K562 (cell line): ENCODE results near the gene KLRF2.

Experiments used
- ARID1B ChIP-seq: fragments of 450-650 bp; IDR thresholded peaks from 2 replicates; pipeline ENCODE4 v1.6.1; 2016; ENCODE audit warnings: antibody characterized with exemption, mild to moderate bottlenecking, inconsistent platforms
- BRCA1 ChIP-seq, 2 experiments: fragments of 450-650 bp in 1 of 2; sonication (generic) in 1 of 2; formaldehyde crosslinking in 1 of 2; IDR thresholded peaks; 2 replicates each; pipeline versions ENCODE4 v1.5.0 to v1.6.1; 2017 to 2020; ENCODE audit warnings: mild to moderate bottlenecking in 1 of 2, missing genetic modification reagents in 1 of 2
- MAFK ChIP-seq: IDR thresholded peaks from 2 replicates; pipeline ENCODE4 v1.6.1; 2011; ENCODE audit warnings: low read length, improper control_type of control experiment
- TF ChIP-seq, protein P1 (sequence below): sonication (generic); formaldehyde crosslinking; IDR thresholded peaks from 2 replicates; pipeline ENCODE4 v1.8.0; 2023; ENCODE audit warnings: mild to moderate bottlenecking, missing genetic modification reagents
- TF ChIP-seq, protein P2 (sequence below): fragments of 250-450 bp; sonication (Bioruptor Pico); IDR thresholded peaks from 2 replicates; pipeline ENCODE4 v1.5.1; 2021; ENCODE audit warnings: mild to moderate bottlenecking

DNA sequence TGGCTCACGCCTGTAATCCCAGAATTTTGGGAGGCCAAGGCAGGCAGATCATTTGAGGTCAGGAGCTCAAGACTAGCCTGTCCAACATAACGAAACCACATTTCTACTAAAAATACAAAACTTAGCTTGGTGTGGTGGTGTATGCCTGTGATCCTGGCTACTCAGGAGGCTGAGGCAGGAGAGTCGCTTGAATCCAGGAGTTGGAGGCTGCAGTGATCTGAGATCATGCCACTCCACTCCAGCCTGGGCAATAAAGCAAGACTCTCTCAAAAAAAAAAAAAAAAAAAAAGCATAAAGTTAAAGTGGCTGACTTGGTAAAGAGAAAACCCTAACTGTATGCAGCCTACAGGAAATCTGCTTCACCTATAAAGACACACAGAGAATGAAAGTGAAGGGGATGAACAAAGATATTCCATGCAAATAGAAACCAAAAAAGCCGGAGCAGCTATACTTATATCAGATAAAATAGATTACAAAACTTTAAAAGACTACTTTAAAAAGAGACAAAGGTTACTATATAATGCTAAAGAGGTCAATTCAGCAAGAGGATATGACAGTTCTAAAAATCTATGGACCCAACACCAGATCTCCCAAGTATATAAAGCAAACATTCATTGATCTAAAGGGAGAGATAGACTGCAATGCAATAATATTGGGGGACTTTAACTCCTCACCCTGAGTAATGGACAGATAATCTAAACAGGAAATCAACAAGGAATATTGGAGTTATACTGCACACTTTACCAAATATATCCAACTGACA lies 16.2 kb upstream of the KLRF2 start:
- TF ChIP-seq, protein P1, sequence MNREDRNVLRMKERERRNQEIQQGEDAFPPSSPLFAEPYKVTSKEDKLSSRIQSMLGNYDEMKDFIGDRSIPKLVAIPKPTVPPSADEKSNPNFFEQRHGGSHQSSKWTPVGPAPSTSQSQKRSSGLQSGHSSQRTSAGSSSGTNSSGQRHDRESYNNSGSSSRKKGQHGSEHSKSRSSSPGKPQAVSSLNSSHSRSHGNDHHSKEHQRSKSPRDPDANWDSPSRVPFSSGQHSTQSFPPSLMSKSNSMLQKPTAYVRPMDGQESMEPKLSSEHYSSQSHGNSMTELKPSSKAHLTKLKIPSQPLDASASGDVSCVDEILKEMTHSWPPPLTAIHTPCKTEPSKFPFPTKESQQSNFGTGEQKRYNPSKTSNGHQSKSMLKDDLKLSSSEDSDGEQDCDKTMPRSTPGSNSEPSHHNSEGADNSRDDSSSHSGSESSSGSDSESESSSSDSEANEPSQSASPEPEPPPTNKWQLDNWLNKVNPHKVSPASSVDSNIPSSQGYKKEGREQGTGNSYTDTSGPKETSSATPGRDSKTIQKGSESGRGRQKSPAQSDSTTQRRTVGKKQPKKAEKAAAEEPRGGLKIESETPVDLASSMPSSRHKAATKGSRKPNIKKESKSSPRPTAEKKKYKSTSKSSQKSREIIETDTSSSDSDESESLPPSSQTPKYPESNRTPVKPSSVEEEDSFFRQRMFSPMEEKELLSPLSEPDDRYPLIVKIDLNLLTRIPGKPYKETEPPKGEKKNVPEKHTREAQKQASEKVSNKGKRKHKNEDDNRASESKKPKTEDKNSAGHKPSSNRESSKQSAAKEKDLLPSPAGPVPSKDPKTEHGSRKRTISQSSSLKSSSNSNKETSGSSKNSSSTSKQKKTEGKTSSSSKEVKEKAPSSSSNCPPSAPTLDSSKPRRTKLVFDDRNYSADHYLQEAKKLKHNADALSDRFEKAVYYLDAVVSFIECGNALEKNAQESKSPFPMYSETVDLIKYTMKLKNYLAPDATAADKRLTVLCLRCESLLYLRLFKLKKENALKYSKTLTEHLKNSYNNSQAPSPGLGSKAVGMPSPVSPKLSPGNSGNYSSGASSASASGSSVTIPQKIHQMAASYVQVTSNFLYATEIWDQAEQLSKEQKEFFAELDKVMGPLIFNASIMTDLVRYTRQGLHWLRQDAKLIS (CRISPR knock-in tag), result no peak
- TF ChIP-seq MAFK (no peak), ARID1B (no peak), BRCA1 (IDR thresholded peaks at IDR 0.05) (no peak), BRCA1 (CRISPR knock-in tag; IDR thresholded peaks at IDR 0.05) (no peak)
- TF ChIP-seq, protein P2, sequence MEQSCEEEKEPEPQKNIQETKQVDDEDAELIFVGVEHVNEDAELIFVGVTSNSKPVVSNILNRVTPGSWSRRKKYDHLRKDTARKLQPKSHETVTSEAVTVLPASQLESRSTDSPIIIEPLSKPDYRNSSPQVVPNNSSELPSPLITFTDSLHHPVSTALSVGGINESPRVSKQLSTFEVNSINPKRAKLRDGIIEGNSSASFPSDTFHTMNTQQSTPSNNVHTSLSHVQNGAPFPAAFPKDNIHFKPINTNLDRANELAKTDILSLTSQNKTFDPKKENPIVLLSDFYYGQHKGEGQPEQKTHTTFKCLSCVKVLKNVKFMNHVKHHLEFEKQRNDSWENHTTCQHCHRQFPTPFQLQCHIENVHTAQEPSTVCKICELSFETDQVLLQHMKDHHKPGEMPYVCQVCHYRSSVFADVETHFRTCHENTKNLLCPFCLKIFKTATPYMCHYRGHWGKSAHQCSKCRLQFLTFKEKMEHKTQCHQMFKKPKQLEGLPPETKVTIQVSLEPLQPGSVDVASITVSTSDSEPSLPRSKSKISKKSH, result no peak
